Trophoblast cell (in vitro differentiated cells and primary cell): ENCODE data around the gene PTPRE.

Experiments
- DNase-seq, 2 donors: peaks; one replicate each; pipeline ENCODE4 v3.0.0-alpha.2; 2016
- H2AFZ ChIP-seq: 2 replicates; pipeline ENCODE4 v1.6.1; 2013; ENCODE audit warnings: low read length, moderate library complexity, mild to moderate bottlenecking; ENCODE audit not compliant: insufficient read depth, poor library complexity
- H2AK5ac ChIP-seq: 2 replicates; pipeline ENCODE4 v1.6.1; 2013; ENCODE audit warnings: mild to moderate bottlenecking, low read length
- H2BK120ac ChIP-seq: 2 replicates; pipeline ENCODE4 v1.6.1; 2013; ENCODE audit warnings: low read length, mild to moderate bottlenecking, moderate library complexity; ENCODE audit not compliant: insufficient read depth, poor library complexity
- H2BK12ac ChIP-seq: 2 replicates; pipeline ENCODE4 v1.6.1; 2013; ENCODE audit warnings: mild to moderate bottlenecking, low read length, moderate library complexity
- H2BK5ac ChIP-seq: 2 replicates; pipeline ENCODE4 v1.6.1; 2013; ENCODE audit warnings: low read length, low read depth, moderate library complexity, mild to moderate bottlenecking; ENCODE audit not compliant: poor library complexity
- H3K14ac ChIP-seq: 2 replicates; pipeline ENCODE4 v1.6.1; 2013; ENCODE audit warnings: mild to moderate bottlenecking, low read length
- H3K18ac ChIP-seq: 2 replicates; pipeline ENCODE4 v1.6.1; 2013; ENCODE audit warnings: mild to moderate bottlenecking, low read length
- H3K23ac ChIP-seq: 2 replicates; pipeline ENCODE4 v1.6.1; 2013; ENCODE audit warnings: low read length
- H3K27ac ChIP-seq: 2 replicates; pipeline ENCODE4 v1.5.1; 2013; ENCODE audit warnings: low read depth, mild to moderate bottlenecking, inconsistent platforms, low read length, moderate library complexity
- H3K27me3 ChIP-seq: 2 replicates; pipeline ENCODE4 v1.6.1; 2013; ENCODE audit warnings: inconsistent platforms, mild to moderate bottlenecking, low read length, moderate library complexity; ENCODE audit not compliant: insufficient read depth
- H3K36me3 ChIP-seq, 2 experiments: 1 replicate in 1 of 2; 2 replicates in 1 of 2; pipeline ENCODE4 v1.6.1; 2013; ENCODE audit warnings: low read length in 2 of 2, mild to moderate bottlenecking in 2 of 2, moderate library complexity in 1 of 2; ENCODE audit not compliant: insufficient read depth in 2 of 2, control insufficient read depth in 1 of 2
- H3K4ac ChIP-seq: 2 replicates; pipeline ENCODE4 v1.6.1; 2013; ENCODE audit warnings: low read depth, mild to moderate bottlenecking, low read length, moderate library complexity
- H3K4me1 ChIP-seq, 2 experiments: 1 replicate in 1 of 2; 2 replicates in 1 of 2; pipeline ENCODE4 v1.6.1; 2013; ENCODE audit warnings: low read length in 2 of 2, mild to moderate bottlenecking in 2 of 2, moderate library complexity in 1 of 2; ENCODE audit not compliant: insufficient read depth in 2 of 2, control insufficient read depth in 1 of 2
- H3K4me2 ChIP-seq: 2 replicates; pipeline ENCODE4 v1.6.1; 2013; ENCODE audit warnings: inconsistent platforms, mild to moderate bottlenecking, low read length, moderate library complexity
- H3K4me3 ChIP-seq: 2 replicates; pipeline ENCODE4 v1.5.1; 2013; ENCODE audit warnings: mild to moderate bottlenecking, low read depth, low read length, inconsistent platforms
- H3K79me1 ChIP-seq: one replicate; pipeline ENCODE4 v1.6.1; 2013; ENCODE audit warnings: low read length
- H3K79me2 ChIP-seq: 2 replicates; pipeline ENCODE4 v1.6.1; 2013; ENCODE audit warnings: low read length, mild to moderate bottlenecking; ENCODE audit not compliant: control insufficient read depth, insufficient read depth, poor library complexity
- H3K9ac ChIP-seq: 2 replicates; pipeline ENCODE4 v1.6.1; 2013; ENCODE audit warnings: mild to moderate bottlenecking, low read length
- H3K9me3 ChIP-seq: 2 replicates; pipeline ENCODE4 v1.6.1; 2013; ENCODE audit warnings: low read depth, mild to moderate bottlenecking, control low read depth, inconsistent platforms, low read length; ENCODE audit not compliant: insufficient read depth
- H4K12ac ChIP-seq: 2 replicates; pipeline ENCODE4 v1.6.1; 2013; ENCODE audit warnings: low read depth, mild to moderate bottlenecking, low read length, moderate library complexity
- H4K8ac ChIP-seq: 2 replicates; pipeline ENCODE4 v1.6.1; 2013; ENCODE audit warnings: low read depth, mild to moderate bottlenecking, low read length, moderate library complexity
- H4K91ac ChIP-seq: one replicate; pipeline ENCODE4 v1.6.1; 2013; ENCODE audit warnings: low read depth, mild to moderate bottlenecking, low read length, moderate library complexity
- WGBS: extraction: QIAGEN DNeasy Blood & Tissue Kit; methylation state at CpG from one replicate; pipeline ENCODE4 v1.1.7; 2013; ENCODE audit warnings: missing lambda C conversion rate; ENCODE audit not compliant: insufficient read length, insufficient coverage; ENCODE audit errors: extremely low coverage; 5-methylcytosine and 5-hydroxymethylcytosine counted together

The PTPRE gene

GRCh38 chr10:127964621-127965020 lies 57.7 kb downstream of the PTPRE start:
- H3K4ac ChIP-seq: no peak overlapping the region
- H2AK5ac ChIP-seq: no peak overlapping the region
- H3K14ac ChIP-seq: no peak overlapping the region
- no peak overlapping the region for H2BK120ac ChIP-seq
- H3K27ac ChIP-seq: no peak overlapping the region
- no peak overlapping the region for H3K9ac ChIP-seq
- no peak overlapping the region for H2BK12ac ChIP-seq
- H4K12ac ChIP-seq: no peak overlapping the region
- H3K18ac ChIP-seq: no peak overlapping the region
- H4K8ac ChIP-seq: no peak overlapping the region
- H3K79me1 ChIP-seq: no peaks in the 10 kb centered on the region
- H2BK5ac ChIP-seq: no peak overlapping the region
- no peak overlapping the region for H3K23ac ChIP-seq
- no peaks in the 10 kb centered on the region for H3K36me3 ChIP-seq
- no peak overlapping the region for H3K4me3 ChIP-seq
- H2AFZ ChIP-seq: no peak overlapping the region
- H3K9me3 ChIP-seq: peaks cover 3% of the 10 kb centered on the region
- H3K27me3 ChIP-seq: no peaks in the 10 kb centered on the region
- WGBS: no CpG with 5 or more reads among the region's 12 CpGs
- no peak for DNase-seq
- H3K79me2 ChIP-seq: no peaks in the 10 kb centered on the region
- no peak overlapping the region for H3K4me2 ChIP-seq
- peaks cover 0 to 7% of the 10 kb centered on the region in 2 experiments for H3K4me1 ChIP-seq
- no peak overlapping the region for H4K91ac ChIP-seq

GRCh38 chr10:127966875-127967274 lies 60.0 kb downstream of the PTPRE start:
- Histone ChIP-seq H3K36me3 (no peaks in the 10 kb centered on the region), H2AFZ (no peak overlapping the region), H3K79me2 (no peaks in the 10 kb centered on the region), H3K79me1 (no peaks in the 10 kb centered on the region), H3K27me3 (no peaks in the 10 kb centered on the region), H3K23ac (no peak overlapping the region), H4K12ac (no peak overlapping the region), H2BK12ac (no peak overlapping the region), H3K27ac (no peak overlapping the region), H2AK5ac (no peak overlapping the region), H3K4me2 (no peak overlapping the region), H4K8ac (no peak overlapping the region), H3K9ac (no peak overlapping the region), H3K9me3 (peaks cover 3% of the 10 kb centered on the region), H2BK120ac (no peak overlapping the region), H3K4me1 (peaks cover 0 to 7% of the 10 kb centered on the region in 2 experiments), H3K4me3 (no peak overlapping the region), H3K18ac (no peak overlapping the region), H3K14ac (no peak overlapping the region), H3K4ac (no peak overlapping the region), H2BK5ac (no peak overlapping the region), H4K91ac (no peak overlapping the region)
- no CpG with 5 or more reads among the region's 5 CpGs for WGBS
- no peak for DNase-seq

GRCh38 chr10:127968027-127968441 lies 61.1 kb downstream of the PTPRE start:
- H4K12ac ChIP-seq: no peak overlapping the region
- no peak overlapping the region for H4K91ac ChIP-seq
- H3K9ac ChIP-seq: no peak overlapping the region
- H3K4me3 ChIP-seq: no peak overlapping the region
- H3K4me2 ChIP-seq: no peak overlapping the region
- no peak overlapping the region for H3K18ac ChIP-seq
- WGBS: no CpG with 5 or more reads among the region's 3 CpGs
- no peak for DNase-seq
- H3K79me1 ChIP-seq: no peaks in the 10 kb centered on the region
- H2BK120ac ChIP-seq: no peak overlapping the region
- no peak overlapping the region for H3K14ac ChIP-seq
- H3K9me3 ChIP-seq: peaks cover 3% of the 10 kb centered on the region
- H3K4ac ChIP-seq: no peak overlapping the region
- H2AFZ ChIP-seq: no peak overlapping the region
- H2BK5ac ChIP-seq: no peak overlapping the region
- no peak overlapping the region for H2BK12ac ChIP-seq
- H3K36me3 ChIP-seq: no peaks in the 10 kb centered on the region
- no peak overlapping the region for H2AK5ac ChIP-seq
- H3K27me3 ChIP-seq: no peaks in the 10 kb centered on the region
- H3K23ac ChIP-seq: peak overlapping the region; percentile 61
- H4K8ac ChIP-seq: no peak overlapping the region
- H3K27ac ChIP-seq: no peak overlapping the region
- no peaks in the 10 kb centered on the region for H3K79me2 ChIP-seq
- peaks cover 0 to 7% of the 10 kb centered on the region in 2 experiments for H3K4me1 ChIP-seq

GRCh38 chr10:127968659-127969058 lies 61.8 kb downstream of the PTPRE start:
- no peaks in the 10 kb centered on the region for H3K79me1 ChIP-seq

More at GRCh38 chr10:127968659-127969058, 61.8 kb downstream of the PTPRE start:
- H3K27me3 ChIP-seq: no peaks in the 10 kb centered on the region
- H3K4me3 ChIP-seq: no peak overlapping the region
- H3K27ac ChIP-seq: no peak overlapping the region
- no peaks in the 10 kb centered on the region for H3K79me2 ChIP-seq
- H2BK5ac ChIP-seq: no peak overlapping the region
- H4K12ac ChIP-seq: no peak overlapping the region
- H2AK5ac ChIP-seq: no peak overlapping the region
- no peak overlapping the region for H3K4me2 ChIP-seq
- no peak overlapping the region for H3K23ac ChIP-seq
- no peak for DNase-seq
- no peaks in the 10 kb centered on the region for H3K36me3 ChIP-seq
- peaks cover 3% of the 10 kb centered on the region for H3K9me3 ChIP-seq
- no peak overlapping the region for H4K91ac ChIP-seq
- no peak overlapping the region for H3K4ac ChIP-seq
- peaks cover 0 to 7% of the 10 kb centered on the region in 2 experiments for H3K4me1 ChIP-seq
- no peak overlapping the region for H2AFZ ChIP-seq
- H2BK120ac ChIP-seq: no peak overlapping the region
- H3K14ac ChIP-seq: no peak overlapping the region
- H3K9ac ChIP-seq: no peak overlapping the region
- H4K8ac ChIP-seq: no peak overlapping the region
- H3K18ac ChIP-seq: no peak overlapping the region
- WGBS: no CpG with 5 or more reads among the region's 1 CpG
- no peak overlapping the region for H2BK12ac ChIP-seq
